ENCODE results near the gene HDAC10.

HDAC10 gene

GRCh38 chr22:50248196-50249081 lies 2.6 kb downstream of the HDAC10 start:
- H3K9me3 ChIP-seq (ENCODE audit: control insufficient read depth in 1 of 2, low read length in 2 of 2): no peaks in the 10 kb centered on the region
- H3K4me1 ChIP-seq (ENCODE audit: control insufficient read depth in 1 of 2, insufficient read depth in 2 of 2, low read length in 2 of 2): peaks cover 33 to 53% of the 10 kb centered on the region in 2 donors
- no peak overlapping the region for H3K27ac ChIP-seq (ENCODE audit: low read depth, low read length)
- H3K9ac ChIP-seq (ENCODE audit: low read depth in 1 of 2, low read length in 2 of 2): no peak overlapping the region
- H3K27me3 ChIP-seq (ENCODE audit: control insufficient read depth in 1 of 2, insufficient read depth in 2 of 2, low read length in 2 of 2): no peaks in the 10 kb centered on the region
- no peak overlapping the region for H3K4me3 ChIP-seq (ENCODE audit: low read depth in 1 of 2, low read length in 2 of 2)
- peaks cover 7 to 31% of the 10 kb centered on the region in 2 donors for H3K36me3 ChIP-seq (ENCODE audit: control insufficient read depth in 1 of 2, insufficient read depth in 2 of 2, low read length in 2 of 2)

- Histone ChIP-seq H3K27ac (ENCODE audit: low read depth, low read length) (no peak overlapping the region), H3K9ac (ENCODE audit: low read depth in 1 of 2, low read length in 2 of 2) (no peak overlapping the region), H3K36me3 (ENCODE audit: control insufficient read depth in 1 of 2, insufficient read depth in 2 of 2, low read length in 2 of 2) (peaks cover 7 to 31% of the 10 kb centered on the region in 2 donors), H3K4me3 (ENCODE audit: low read depth in 1 of 2, low read length in 2 of 2) (no peak overlapping the region), H3K9me3 (ENCODE audit: control insufficient read depth in 1 of 2, low read length in 2 of 2) (no peaks in the 10 kb centered on the region), H3K4me1 (ENCODE audit: control insufficient read depth in 1 of 2, insufficient read depth in 2 of 2, low read length in 2 of 2) (peaks cover 34 to 56% of the 10 kb centered on the region in 2 donors), H3K27me3 (ENCODE audit: control insufficient read depth in 1 of 2, insufficient read depth in 2 of 2, low read length in 2 of 2) (no peaks in the 10 kb centered on the region)
Measured at GRCh38 chr22:50247748-50248147, 3.3 kb downstream of the HDAC10 start.

GRCh38 chr22:50246242-50247175 lies 4.6 kb downstream of the HDAC10 start:
- no peaks in the 10 kb centered on the region for H3K27me3 ChIP-seq (ENCODE audit: control insufficient read depth in 1 of 2, insufficient read depth in 2 of 2, low read length in 2 of 2)
- H3K4me3 ChIP-seq (ENCODE audit: low read depth in 1 of 2, low read length in 2 of 2): peak overlapping the region in 1 of 2 donors; percentile 98
- peaks cover 7 to 31% of the 10 kb centered on the region in 2 donors for H3K36me3 ChIP-seq (ENCODE audit: control insufficient read depth in 1 of 2, insufficient read depth in 2 of 2, low read length in 2 of 2)
- no peaks in the 10 kb centered on the region for H3K9me3 ChIP-seq (ENCODE audit: control insufficient read depth in 1 of 2, low read length in 2 of 2)
- H3K9ac ChIP-seq (ENCODE audit: low read depth in 1 of 2, low read length in 2 of 2): peak overlapping the region in 1 of 2 donors; percentile 21
- H3K27ac ChIP-seq (ENCODE audit: low read depth, low read length): no peak overlapping the region
- H3K4me1 ChIP-seq (ENCODE audit: control insufficient read depth in 1 of 2, insufficient read depth in 2 of 2, low read length in 2 of 2): peaks cover 36 to 61% of the 10 kb centered on the region in 2 donors

GRCh38 chr22:50245214-50246072 lies 5.6 kb downstream of the HDAC10 start:
- H3K4me1 ChIP-seq (ENCODE audit: control insufficient read depth in 1 of 2, insufficient read depth in 2 of 2, low read length in 2 of 2): peaks cover 34 to 63% of the 10 kb centered on the region in 2 donors

GRCh38 chr22:50244420-50245213 lies 6.4 kb downstream of the HDAC10 start, which contains the start of gene TUBGCP6:
Gene TUBGCP6, minus strand, starts transcription at chr22:50245023. Its CDS starts 564 bp downstream, at chr22:50244459.
- Histone ChIP-seq H3K4me1 (ENCODE audit: control insufficient read depth in 1 of 2, insufficient read depth in 2 of 2, low read length in 2 of 2) (peaks cover 26 to 55% of the 10 kb centered on the region in 2 donors), H3K27ac (ENCODE audit: low read depth, low read length) (peak within 1 kb of the TSS; percentile 93), H3K9me3 (ENCODE audit: control insufficient read depth in 1 of 2, low read length in 2 of 2) (no peaks in the 10 kb centered on the region), H3K27me3 (ENCODE audit: control insufficient read depth in 1 of 2, insufficient read depth in 2 of 2, low read length in 2 of 2) (no peaks in the 10 kb centered on the region), H3K9ac (ENCODE audit: low read depth in 1 of 2, low read length in 2 of 2) (peak within 1 kb of the TSS; percentile 83 to 91), H3K36me3 (ENCODE audit: control insufficient read depth in 1 of 2, insufficient read depth in 2 of 2, low read length in 2 of 2) (peaks cover 7 to 38% of the 10 kb centered on the region in 2 donors), H3K4me3 (ENCODE audit: low read depth in 1 of 2, low read length in 2 of 2) (peak within 1 kb of the TSS; percentile 98 to 99)

More at GRCh38 chr22:50245214-50246072, 5.6 kb downstream of the HDAC10 start:
- no peaks in the 10 kb centered on the region for H3K27me3 ChIP-seq (ENCODE audit: control insufficient read depth in 1 of 2, insufficient read depth in 2 of 2, low read length in 2 of 2)
- no peaks in the 10 kb centered on the region for H3K9me3 ChIP-seq (ENCODE audit: control insufficient read depth in 1 of 2, low read length in 2 of 2)
- H3K27ac ChIP-seq (ENCODE audit: low read depth, low read length): peak overlapping the region; percentile 93
- peak overlapping the region; percentile 61 to 83 for H3K9ac ChIP-seq (ENCODE audit: low read depth in 1 of 2, low read length in 2 of 2)
- peaks cover 7 to 31% of the 10 kb centered on the region in 2 donors for H3K36me3 ChIP-seq (ENCODE audit: control insufficient read depth in 1 of 2, insufficient read depth in 2 of 2, low read length in 2 of 2)
- peak overlapping the region; percentile 98 to 99 for H3K4me3 ChIP-seq (ENCODE audit: low read depth in 1 of 2, low read length in 2 of 2)

DNA sequence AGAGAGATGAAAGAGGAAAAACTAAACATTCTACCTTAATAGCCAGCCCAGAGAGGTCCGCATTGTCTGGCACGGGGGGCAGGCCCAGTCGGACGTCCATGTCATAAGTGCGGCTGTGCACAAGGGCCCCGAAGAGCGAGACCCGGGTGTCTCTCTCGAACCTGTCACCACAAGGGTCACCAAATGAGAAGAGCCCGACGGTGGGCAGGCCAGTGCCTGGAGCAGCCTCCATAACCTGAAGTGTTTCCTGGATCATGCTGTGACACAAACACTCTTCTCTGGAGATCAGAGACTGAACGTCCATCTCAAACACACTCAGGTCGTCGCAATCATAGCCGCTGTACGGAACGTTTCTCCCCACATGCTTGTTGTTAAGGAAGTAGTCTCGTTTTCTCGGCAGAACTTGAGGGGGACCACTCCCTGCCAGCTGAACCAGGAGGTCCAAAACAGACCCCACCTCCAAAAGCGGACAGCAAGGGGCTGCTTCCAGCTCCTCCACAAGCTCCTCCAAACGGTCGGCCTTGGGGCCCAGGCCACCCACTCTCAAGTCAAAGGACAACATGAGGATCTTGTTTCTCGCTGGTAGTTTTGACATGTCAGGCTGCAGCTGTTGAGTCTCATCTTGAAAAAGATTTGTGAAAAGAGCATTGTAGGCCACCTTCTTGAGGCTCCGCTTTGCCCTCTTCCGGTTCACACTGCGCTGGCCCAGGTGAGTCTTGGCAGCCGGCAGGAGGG lies 7.2 kb downstream of the HDAC10 start:
- H3K4me1 ChIP-seq (ENCODE audit: control insufficient read depth in 1 of 2, insufficient read depth in 2 of 2, low read length in 2 of 2): peaks cover 25 to 51% of the 10 kb centered on the region in 2 donors
- peak overlapping the region; percentile 98 to 99 for H3K4me3 ChIP-seq (ENCODE audit: low read depth in 1 of 2, low read length in 2 of 2)
- no peaks in the 10 kb centered on the region for H3K27me3 ChIP-seq (ENCODE audit: control insufficient read depth in 1 of 2, insufficient read depth in 2 of 2, low read length in 2 of 2)
- no peaks in the 10 kb centered on the region for H3K9me3 ChIP-seq (ENCODE audit: control insufficient read depth in 1 of 2, low read length in 2 of 2)
- H3K9ac ChIP-seq (ENCODE audit: low read depth in 1 of 2, low read length in 2 of 2): peak overlapping the region; percentile 83 to 91
- H3K27ac ChIP-seq (ENCODE audit: low read depth, low read length): peak overlapping the region; percentile 93
- H3K36me3 ChIP-seq (ENCODE audit: control insufficient read depth in 1 of 2, insufficient read depth in 2 of 2, low read length in 2 of 2): peaks cover 7 to 43% of the 10 kb centered on the region in 2 donors

DNA sequence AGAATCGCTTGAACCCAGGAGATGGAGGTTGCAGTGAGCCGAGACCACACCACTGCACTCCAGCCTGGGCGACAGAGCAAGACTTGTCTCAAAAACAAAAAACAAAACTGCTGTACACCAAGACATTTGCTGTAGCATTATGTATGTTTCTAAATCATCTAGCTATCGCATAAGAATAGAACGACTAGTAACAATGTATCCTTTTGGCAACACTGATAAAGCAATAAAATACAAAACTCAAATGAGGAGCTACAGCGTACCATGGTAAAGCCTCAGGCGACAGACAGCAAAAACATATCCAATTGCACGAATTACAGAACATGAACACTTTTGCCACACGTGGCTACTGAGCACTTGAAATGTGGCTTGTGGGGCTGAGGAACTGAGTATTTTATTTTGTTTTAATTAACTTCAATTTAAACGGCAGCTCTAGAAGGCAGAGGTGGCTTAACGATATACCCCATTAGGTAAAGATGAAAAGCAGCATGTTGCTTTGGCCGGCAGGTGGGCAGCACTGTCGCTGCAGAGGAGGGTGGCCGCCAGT lies 8.6 kb downstream of the HDAC10 start:
- Histone ChIP-seq H3K27ac (ENCODE audit: low read depth, low read length) (no peak overlapping the region), H3K4me1 (ENCODE audit: control insufficient read depth in 1 of 2, insufficient read depth in 2 of 2, low read length in 2 of 2) (peaks cover 22 to 44% of the 10 kb centered on the region in 2 donors), H3K36me3 (ENCODE audit: control insufficient read depth in 1 of 2, insufficient read depth in 2 of 2, low read length in 2 of 2) (peaks cover 7 to 35% of the 10 kb centered on the region in 2 donors), H3K27me3 (ENCODE audit: control insufficient read depth in 1 of 2, insufficient read depth in 2 of 2, low read length in 2 of 2) (no peaks in the 10 kb centered on the region), H3K4me3 (ENCODE audit: low read depth in 1 of 2, low read length in 2 of 2) (peak overlapping the region; percentile 19 to 55), H3K9me3 (ENCODE audit: control insufficient read depth in 1 of 2, low read length in 2 of 2) (no peaks in the 10 kb centered on the region), H3K9ac (ENCODE audit: low read depth in 1 of 2, low read length in 2 of 2) (peak overlapping the region in 1 of 2 donors; percentile 26)

GRCh38 chr22:50238755-50239154 lies 12.3 kb downstream of the HDAC10 start:
- Histone ChIP-seq H3K9me3 (ENCODE audit: control insufficient read depth in 1 of 2, low read length in 2 of 2) (peaks cover 0 to 2% of the 10 kb centered on the region in 2 donors), H3K4me1 (ENCODE audit: control insufficient read depth in 1 of 2, insufficient read depth in 2 of 2, low read length in 2 of 2) (peaks cover 9 to 24% of the 10 kb centered on the region in 2 donors), H3K4me3 (ENCODE audit: low read depth in 1 of 2, low read length in 2 of 2) (no peak overlapping the region), H3K27me3 (ENCODE audit: control insufficient read depth in 1 of 2, insufficient read depth in 2 of 2, low read length in 2 of 2) (no peaks in the 10 kb centered on the region), H3K9ac (ENCODE audit: low read depth in 1 of 2, low read length in 2 of 2) (no peak overlapping the region), H3K36me3 (ENCODE audit: control insufficient read depth in 1 of 2, insufficient read depth in 2 of 2, low read length in 2 of 2) (peaks cover 0 to 37% of the 10 kb centered on the region in 2 donors), H3K27ac (ENCODE audit: low read depth, low read length) (no peak overlapping the region)

All from duodenal mucosa (tissue), 2 donors.